ENCODE measurements around the gene DLST. TPM values are rescaled to one million over a fixed set of nuclear protein-coding genes. Genes with fewer than 3 reads are reported as not detected.

DLST gene
- total RNA-seq, 4 donors from 2014 or later = 128 to 163 (median 154) TPM

- H3K4me3 ChIP-seq = no peak overlapping the region
- TF ChIP-seq POLR2A (IDR thresholded peaks at IDR 0.05) (no peak), CTCF (IDR thresholded peaks at IDR 0.05) (no peak)
- H3K4me1 ChIP-seq = peaks cover 5 to 34% (median 11%) of the 10 kb centered on the region in 4 donors
- H3K27me3 ChIP-seq = no peaks in the 10 kb centered on the region
- H3K27ac ChIP-seq = no peak overlapping the region
- no peak for DNase-seq
- H3K9me3 ChIP-seq = no peaks in the 10 kb centered on the region
- H3K36me3 ChIP-seq = no peaks in the 10 kb centered on the region
Measured at GRCh38 chr14:74952180-74952665, 70.5 kb downstream of the DLST start.

DNA sequence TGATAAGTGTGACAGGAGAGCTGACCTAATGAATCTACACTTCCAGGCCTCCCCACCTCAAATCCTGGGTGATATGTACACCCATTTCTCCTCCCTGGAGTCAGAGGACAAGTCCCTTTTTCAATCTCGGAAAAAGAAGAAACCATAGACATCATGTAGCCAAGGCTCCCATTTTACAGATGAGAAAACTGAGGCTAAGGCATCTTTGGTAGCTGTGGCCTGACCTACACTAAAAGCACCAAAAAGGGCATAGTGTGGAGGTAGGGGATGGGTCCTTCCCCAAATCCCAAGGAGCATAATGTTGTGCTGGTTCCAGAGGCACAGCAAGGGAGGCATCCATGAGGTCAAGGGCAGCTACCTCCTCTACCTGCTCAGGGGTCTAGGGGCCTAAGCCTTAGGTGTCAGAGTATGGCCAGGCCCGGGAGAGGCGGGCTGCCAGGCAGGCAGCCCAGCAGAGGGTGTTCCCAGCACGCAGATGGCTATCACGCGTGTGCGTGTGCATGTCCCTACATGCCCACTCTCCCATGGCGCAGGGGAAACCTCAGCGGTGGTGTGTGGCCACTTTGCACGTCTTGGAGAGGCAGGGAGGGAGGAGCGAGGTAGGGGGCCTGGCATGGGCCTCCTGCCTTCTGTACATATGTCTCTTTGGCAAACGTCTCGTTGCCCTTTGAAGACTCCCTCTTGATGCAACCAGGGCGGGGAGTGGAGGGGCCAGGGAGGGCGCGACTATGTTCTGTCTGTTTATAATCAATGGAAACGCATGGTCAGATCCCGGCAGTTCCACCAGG lies 71.2 kb downstream of the DLST start:
- Histone ChIP-seq H3K4me3 (peak overlapping the region in 1 of 4 donors; percentile 32), H3K27ac (no peak overlapping the region), H3K36me3 (no peaks in the 10 kb centered on the region), H3K9me3 (no peaks in the 10 kb centered on the region), H3K4me1 (peaks cover 5 to 34% (median 11%) of the 10 kb centered on the region in 4 donors), H3K27me3 (no peaks in the 10 kb centered on the region)
- TF ChIP-seq POLR2A (IDR thresholded peaks at IDR 0.05) (no peak), CTCF (IDR thresholded peaks at IDR 0.05) (no peak)
- DNase-seq = no peak

Other genes with a start within 250 kb of the DLST start
- gene AREL1, start 168.8 kb upstream of the DLST start, total RNA-seq = 10 to 100 TPM; 33.8 to 95.6 (median 65.1) TPM
- 10 to 100 TPM in 3 of 4 donors, 1 to 10 TPM in 1; 7.5 to 31.4 (median 13.3) TPM for gene FCF1, start 168.8 kb upstream of the DLST start, total RNA-seq
- 10 to 100 TPM; 44.0 to 95.7 (median 62.9) TPM for gene YLPM1, start 118.6 kb upstream of the DLST start, total RNA-seq
- not detected for gene PROX2, start 5.8 kb upstream of the DLST start, total RNA-seq
- gene RPS6KL1, start 41.3 kb downstream of the DLST start, total RNA-seq = 10 to 100 TPM in 1 of 4 donors, 1 to 10 TPM in 3; 4.2 to 12.7 (median 6.7) TPM
- 10 to 100 TPM in 2 of 4 donors, 1 to 10 TPM in 2; 7.3 to 28.1 (median 10.8) TPM for gene PGF, start 73.7 kb downstream of the DLST start, total RNA-seq
- gene EIF2B2, start 121.0 kb downstream of the DLST start, total RNA-seq = 10 to 100 TPM; 32.3 to 38.6 (median 34.7) TPM
- 10 to 100 TPM; 40.6 to 57.0 (median 48.5) TPM for gene MLH3, start 169.6 kb downstream of the DLST start, total RNA-seq
- gene ACYP1, start 182.1 kb downstream of the DLST start, total RNA-seq = 10 to 100 TPM; 15.7 to 36.4 (median 25.0) TPM
- 10 to 100 TPM in 3 of 4 donors, 1 to 10 TPM in 1; 9.2 to 18.3 (median 14.9) TPM for gene ZC2HC1C, start 187.7 kb downstream of the DLST start, total RNA-seq
- 10 to 100 TPM; 32.4 to 53.6 (median 42.0) TPM for gene NEK9, start 245.1 kb downstream of the DLST start, total RNA-seq